Mesothelial cell of epicardium (in vitro differentiated cells): ENCODE data around the gene PAOX. TPM values are rescaled to one million over a fixed set of nuclear protein-coding genes. Genes with fewer than 3 reads are reported as not detected.

Experiments
- DNase-seq, 2 experiments: peaks; one replicate each; pipeline ENCODE4 v3.0.0; 2021; ENCODE audit warnings: low spot score in 2 of 2; ENCODE audit not compliant: unreplicated experiment in 2 of 2
- H3K27ac Mint-ChIP-seq: 2 replicates; pipeline ENCODE4 v1.8.0; 2021; ENCODE audit warnings: mixed read lengths
- H3K27me3 Mint-ChIP-seq: 2 replicates; pipeline ENCODE4 v1.8.0; 2021; ENCODE audit warnings: low read depth, mixed read lengths
- H3K36me3 Mint-ChIP-seq: 2 replicates; pipeline ENCODE4 v1.8.0; 2021; ENCODE audit warnings: mixed read lengths
- H3K4me1 Mint-ChIP-seq: 2 replicates; pipeline ENCODE4 v1.8.0; 2021; ENCODE audit warnings: mixed read lengths
- H3K4me3 Mint-ChIP-seq: 2 replicates; pipeline ENCODE4 v1.8.0; 2021; ENCODE audit warnings: mild to moderate bottlenecking, moderate library complexity, mixed read lengths
- H3K9me3 Mint-ChIP-seq: 2 replicates; pipeline ENCODE4 v1.8.0; 2021; ENCODE audit warnings: mixed read lengths
- CTCF ChIP-seq: fragments of 200-600 bp; sonication (generic); IDR thresholded peaks from one replicate; pipeline ENCODE4 v1.5.0; 2021; ENCODE audit warnings: antibody characterized with exemption; ENCODE audit not compliant: unreplicated experiment
- total RNA-seq: library from RNA; stranded (reverse); gene quantifications from 3 replicates; pipeline ENCODE4 v1.2.1, GENCODE V29; 2021

PAOX gene
- total RNA-seq, 1 donor from 2014 or later, result 7.5 TPM

DNA sequence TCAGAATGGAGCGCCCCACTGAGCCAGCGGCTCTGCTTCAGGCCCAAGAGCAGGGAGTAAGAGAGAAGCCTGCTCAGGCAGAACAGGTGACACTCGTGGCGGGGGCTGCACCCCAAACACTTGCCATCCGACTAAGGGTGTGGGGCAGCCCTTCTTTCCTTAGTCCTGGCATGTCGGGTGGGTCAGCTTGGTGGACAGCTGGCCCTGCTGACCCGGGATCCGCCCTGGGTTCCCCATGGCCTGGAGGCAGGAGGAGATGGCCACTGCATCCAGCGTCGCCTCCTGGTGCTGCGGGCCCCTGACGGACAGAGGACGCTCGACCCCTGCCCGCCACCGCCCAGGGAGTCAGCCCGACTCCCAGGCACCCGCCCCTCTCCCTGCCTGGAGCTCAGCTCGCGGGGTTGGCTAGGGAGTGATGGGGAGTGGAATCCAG lies 1.2 kb upstream of the PAOX start:
- H3K27me3 Mint-ChIP-seq, result peaks cover 13% of the 10 kb centered on the region
- no peak for TF ChIP-seq CTCF
- H3K4me3 Mint-ChIP-seq, result peak overlapping the region; percentile 74
- H3K27ac Mint-ChIP-seq, result no peak overlapping the region
- H3K36me3 Mint-ChIP-seq, result peaks cover 6% of the 10 kb centered on the region
- DNase-seq, result no peak
- H3K4me1 Mint-ChIP-seq, result peaks cover 4% of the 10 kb centered on the region
- H3K9me3 Mint-ChIP-seq, result no peaks in the 10 kb centered on the region

DNA sequence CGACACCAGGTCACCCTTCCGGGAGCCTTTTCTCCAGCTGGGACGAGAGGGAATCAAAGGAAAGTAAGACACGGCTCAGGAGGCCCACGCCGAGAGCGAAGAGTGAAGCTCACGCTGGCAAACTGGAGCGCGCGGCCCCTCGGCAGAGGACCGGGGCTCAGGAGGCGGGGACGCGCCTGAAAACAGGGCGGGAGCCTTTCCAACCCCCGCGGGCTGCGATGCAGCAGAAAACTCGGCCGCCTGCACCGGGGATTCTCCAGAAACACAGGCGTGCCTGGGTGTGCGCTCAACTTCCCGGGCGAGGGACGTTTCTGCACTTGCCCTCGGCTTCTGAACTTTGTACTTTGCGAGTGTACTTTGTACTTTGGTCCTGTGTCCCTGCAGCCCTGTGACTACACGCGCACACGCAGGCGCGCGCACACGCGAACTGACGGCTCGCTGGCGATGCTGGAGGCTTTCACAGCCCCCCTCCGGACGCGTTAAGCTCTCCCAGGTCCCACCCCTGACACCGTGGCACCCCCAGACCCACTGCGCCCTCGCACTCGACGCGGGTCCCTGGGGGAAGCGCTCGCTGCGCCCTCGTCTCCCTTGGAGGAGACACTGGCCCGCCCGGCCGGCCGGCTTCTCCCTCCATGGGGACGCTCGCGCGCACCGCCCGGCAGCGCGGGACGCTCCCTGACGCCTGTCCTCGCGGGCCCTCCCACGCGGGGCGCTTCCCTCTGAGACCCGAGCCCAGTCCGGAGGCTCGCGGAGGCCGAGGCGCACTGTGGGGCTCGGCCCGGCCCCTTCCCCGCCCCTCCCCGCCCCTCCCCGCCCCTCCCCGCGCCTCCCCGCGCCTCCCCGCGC lies 588 bp upstream of the PAOX start:
- Mint-ChIP-seq H3K36me3 (peaks cover 6% of the 10 kb centered on the region), H3K4me3 (peak overlapping the region; percentile 74), H3K27me3 (peaks cover 13% of the 10 kb centered on the region), H3K4me1 (peaks cover 2% of the 10 kb centered on the region), H3K27ac (peak overlapping the region; percentile 25), H3K9me3 (no peaks in the 10 kb centered on the region)
- no peak for TF ChIP-seq CTCF
- DNase-seq, result peak; percentile 58 to 76

DNA sequence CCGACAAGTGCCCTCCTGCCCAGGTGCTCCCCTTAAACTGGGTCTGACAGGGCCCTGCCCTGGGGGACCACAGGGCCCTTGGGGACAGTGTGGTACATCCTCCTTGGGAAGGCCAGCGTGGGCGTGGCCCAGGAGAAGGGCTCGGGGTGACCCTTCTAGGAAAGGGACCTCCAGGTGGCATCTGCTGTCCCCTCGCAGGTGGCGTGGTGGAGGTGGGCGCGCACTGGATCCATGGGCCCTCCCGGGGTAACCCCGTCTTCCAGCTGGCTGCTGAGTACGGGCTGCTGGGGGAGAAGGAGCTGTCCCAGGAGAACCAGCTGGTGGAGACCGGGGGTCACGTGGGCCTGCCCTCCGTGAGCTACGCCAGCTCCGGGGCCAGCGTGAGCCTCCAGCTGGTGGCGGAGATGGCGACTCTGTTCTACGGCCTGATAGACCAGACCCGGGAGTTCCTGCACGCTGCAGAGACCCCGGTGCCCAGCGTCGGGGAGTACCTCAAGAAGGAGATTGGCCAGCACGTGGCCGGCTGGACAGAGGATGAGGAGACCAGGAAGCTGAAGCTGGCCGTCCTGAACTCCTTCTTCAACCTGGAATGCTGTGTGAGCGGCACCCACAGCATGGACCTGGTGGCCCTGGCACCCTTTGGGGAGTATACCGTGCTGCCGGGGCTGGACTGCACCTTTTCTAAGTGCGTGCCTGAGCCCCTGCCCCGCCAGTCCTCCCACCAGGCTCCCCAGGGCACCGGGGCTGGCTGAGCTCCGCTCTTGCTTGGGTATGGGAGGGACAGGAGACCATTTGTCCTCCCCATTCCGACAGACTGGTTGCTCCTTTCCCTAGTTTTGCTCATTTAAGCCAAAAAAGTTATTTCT lies 972 bp downstream of the PAOX start:
- peaks cover 11% of the 10 kb centered on the region for H3K27me3 Mint-ChIP-seq
- H3K27ac Mint-ChIP-seq, result no peak overlapping the region
- H3K9me3 Mint-ChIP-seq, result no peaks in the 10 kb centered on the region
- peaks cover 12% of the 10 kb centered on the region for H3K36me3 Mint-ChIP-seq
- H3K4me1 Mint-ChIP-seq, result no peaks in the 10 kb centered on the region
- DNase-seq, result no peak
- peak overlapping the region; percentile 58 for H3K4me3 Mint-ChIP-seq
- TF ChIP-seq CTCF, result no peak

DNA sequence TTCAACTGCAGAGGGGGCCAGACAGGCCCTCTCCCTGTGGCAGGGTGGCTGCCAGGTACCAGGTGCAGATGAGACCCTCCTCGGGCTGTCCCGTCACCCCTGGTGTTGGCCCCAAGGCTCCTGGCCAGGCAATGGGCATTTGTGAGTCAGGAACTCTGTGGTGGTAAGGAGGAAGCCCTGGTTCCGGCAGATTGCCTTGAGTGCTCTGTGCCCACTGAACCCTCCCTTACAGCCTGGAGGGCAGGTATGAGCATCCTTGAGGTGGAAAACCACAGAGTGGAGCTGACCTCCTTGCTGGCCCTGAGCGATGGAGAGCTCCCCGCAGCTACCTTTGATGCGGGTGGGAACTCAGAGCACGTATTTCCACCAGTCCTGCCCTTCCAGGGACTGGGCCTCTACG lies 2.0 kb downstream of the PAOX start:
- H3K27ac Mint-ChIP-seq, result no peak overlapping the region
- TF ChIP-seq CTCF, result no peak
- H3K36me3 Mint-ChIP-seq, result peaks cover 12% of the 10 kb centered on the region
- peak overlapping the region; percentile 5 for H3K4me3 Mint-ChIP-seq
- no peaks in the 10 kb centered on the region for H3K4me1 Mint-ChIP-seq
- no peaks in the 10 kb centered on the region for H3K9me3 Mint-ChIP-seq
- DNase-seq, result no peak
- H3K27me3 Mint-ChIP-seq, result peaks cover 7% of the 10 kb centered on the region

- Mint-ChIP-seq H3K4me3 (no peak overlapping the region), H3K27me3 (no peaks in the 10 kb centered on the region), H3K4me1 (no peaks in the 10 kb centered on the region), H3K27ac (no peak overlapping the region), H3K36me3 (peaks cover 18% of the 10 kb centered on the region), H3K9me3 (no peaks in the 10 kb centered on the region)
- no peak for DNase-seq
- no peak for TF ChIP-seq CTCF
These were observed 4.5 kb downstream of the PAOX start for GRCh38 chr10:133383551-133383950.
